ENCODE data around the gene ZNF24. TPM values are rescaled to one million over a fixed set of nuclear protein-coding genes. Genes with fewer than 3 reads are reported as not detected.

Gene ZNF24
- total and polyA plus RNA-seq, 2 of the 4 experiments (the other 2 are of a cell fraction) = 7.6 to 20.8 TPM

DNA sequence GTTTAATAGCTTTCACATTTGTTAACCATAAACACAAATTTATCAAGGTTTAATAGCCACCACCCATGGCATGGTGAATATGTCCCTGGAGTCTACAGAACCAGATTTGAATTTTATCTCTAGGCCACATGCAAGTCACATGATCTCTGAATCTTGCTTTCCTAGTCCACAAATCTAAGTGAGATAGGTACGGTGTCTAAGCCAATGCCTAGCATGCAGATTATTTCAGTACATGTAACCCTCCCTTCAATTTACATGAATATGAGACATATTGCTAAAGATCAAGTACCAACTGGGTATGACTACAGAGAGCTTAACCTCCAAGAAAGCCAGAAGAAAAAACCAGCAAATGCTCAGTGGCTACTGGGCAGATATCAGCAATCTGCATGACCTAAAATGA, 10.0 kb downstream of the ZNF24 start:
- in situ Hi-C loops (cut with MboI; ENCODE audit: low sequenced_read_pairs) = no loop called here
- TF ChIP-seq MXI1 (IDR thresholded peaks at IDR 0.05; ENCODE audit: borderline replicate concordance, low read depth, low read length) = no peak
- no peak for TF ChIP-seq POLR2A (IDR thresholded peaks at IDR 0.05; ENCODE audit: low read depth, low read length)
- TF ChIP-seq CHD1 (IDR thresholded peaks at IDR 0.05; ENCODE audit: low read depth, low read length) = no peak
- no peak for TF ChIP-seq CEBPB (IDR thresholded peaks at IDR 0.05; ENCODE audit: low read depth, low read length)
- TF ChIP-seq MAFK (IDR thresholded peaks at IDR 0.05; ENCODE audit: low read depth, low read length) = no peak
- TF ChIP-seq SMC3 (IDR thresholded peaks at IDR 0.05; ENCODE audit: low read depth, low read length) = no peak
- TF ChIP-seq RAD21 (IDR thresholded peaks at IDR 0.05; ENCODE audit: low read length) = no peak
- TF ChIP-seq FOS (IDR thresholded peaks at IDR 0.05; ENCODE audit: low read depth, low read length) = no peak
- TF ChIP-seq, protein P1, sequence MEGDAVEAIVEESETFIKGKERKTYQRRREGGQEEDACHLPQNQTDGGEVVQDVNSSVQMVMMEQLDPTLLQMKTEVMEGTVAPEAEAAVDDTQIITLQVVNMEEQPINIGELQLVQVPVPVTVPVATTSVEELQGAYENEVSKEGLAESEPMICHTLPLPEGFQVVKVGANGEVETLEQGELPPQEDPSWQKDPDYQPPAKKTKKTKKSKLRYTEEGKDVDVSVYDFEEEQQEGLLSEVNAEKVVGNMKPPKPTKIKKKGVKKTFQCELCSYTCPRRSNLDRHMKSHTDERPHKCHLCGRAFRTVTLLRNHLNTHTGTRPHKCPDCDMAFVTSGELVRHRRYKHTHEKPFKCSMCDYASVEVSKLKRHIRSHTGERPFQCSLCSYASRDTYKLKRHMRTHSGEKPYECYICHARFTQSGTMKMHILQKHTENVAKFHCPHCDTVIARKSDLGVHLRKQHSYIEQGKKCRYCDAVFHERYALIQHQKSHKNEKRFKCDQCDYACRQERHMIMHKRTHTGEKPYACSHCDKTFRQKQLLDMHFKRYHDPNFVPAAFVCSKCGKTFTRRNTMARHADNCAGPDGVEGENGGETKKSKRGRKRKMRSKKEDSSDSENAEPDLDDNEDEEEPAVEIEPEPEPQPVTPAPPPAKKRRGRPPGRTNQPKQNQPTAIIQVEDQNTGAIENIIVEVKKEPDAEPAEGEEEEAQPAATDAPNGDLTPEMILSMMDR (conservative IDR thresholded peaks at IDR 0.05; ENCODE audit: low read depth, low read length) = no peak
- no peak for TF ChIP-seq RCOR1 (IDR thresholded peaks at IDR 0.05; ENCODE audit: insufficient replicate concordance, low read length)
- TF ChIP-seq BHLHE40 (IDR thresholded peaks at IDR 0.05; ENCODE audit: low read depth, low read length) = no peak
- no peak for TF ChIP-seq RFX5 (IDR thresholded peaks at IDR 0.05; ENCODE audit: low read depth, low read length)
- TF ChIP-seq, protein P2, sequence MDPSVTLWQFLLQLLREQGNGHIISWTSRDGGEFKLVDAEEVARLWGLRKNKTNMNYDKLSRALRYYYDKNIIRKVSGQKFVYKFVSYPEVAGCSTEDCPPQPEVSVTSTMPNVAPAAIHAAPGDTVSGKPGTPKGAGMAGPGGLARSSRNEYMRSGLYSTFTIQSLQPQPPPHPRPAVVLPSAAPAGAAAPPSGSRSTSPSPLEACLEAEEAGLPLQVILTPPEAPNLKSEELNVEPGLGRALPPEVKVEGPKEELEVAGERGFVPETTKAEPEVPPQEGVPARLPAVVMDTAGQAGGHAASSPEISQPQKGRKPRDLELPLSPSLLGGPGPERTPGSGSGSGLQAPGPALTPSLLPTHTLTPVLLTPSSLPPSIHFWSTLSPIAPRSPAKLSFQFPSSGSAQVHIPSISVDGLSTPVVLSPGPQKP (IDR thresholded peaks at IDR 0.05; ENCODE audit: borderline replicate concordance, low read depth, low read length) = no peak
- TF ChIP-seq, protein P3, sequence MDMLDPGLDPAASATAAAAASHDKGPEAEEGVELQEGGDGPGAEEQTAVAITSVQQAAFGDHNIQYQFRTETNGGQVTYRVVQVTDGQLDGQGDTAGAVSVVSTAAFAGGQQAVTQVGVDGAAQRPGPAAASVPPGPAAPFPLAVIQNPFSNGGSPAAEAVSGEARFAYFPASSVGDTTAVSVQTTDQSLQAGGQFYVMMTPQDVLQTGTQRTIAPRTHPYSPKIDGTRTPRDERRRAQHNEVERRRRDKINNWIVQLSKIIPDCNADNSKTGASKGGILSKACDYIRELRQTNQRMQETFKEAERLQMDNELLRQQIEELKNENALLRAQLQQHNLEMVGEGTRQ (IDR thresholded peaks at IDR 0.05; ENCODE audit: low read depth, low read length) = no peak
- peaks cover 36% of the 10 kb centered on the region for H3K36me3 ChIP-seq (ENCODE audit: control insufficient read depth, insufficient read depth, low read length)

More for the DNA sequence above, 10.0 kb downstream of the ZNF24 start:
- POLR2A ChIA-PET (ENCODE audit: unreplicated experiment) = no interaction called here
- Histone ChIP-seq H3K27ac (ENCODE audit: insufficient read depth, low read length) (no peak overlapping the region), H2BK15ac (ENCODE audit: low read depth, low read length) (no peak overlapping the region), H3K4me1 (ENCODE audit: control insufficient read depth, insufficient read depth, low read length) (no peaks in the 10 kb centered on the region), H2AK9ac (replicated peaks; ENCODE audit: low read depth, low read length, poor library complexity) (no peak overlapping the region), H3K79me1 (ENCODE audit: low read depth in 1 of 2, low read length in 2 of 2) (peaks cover 18 to 31% of the 10 kb centered on the region in 2 experiments), H3K56ac (ENCODE audit: extremely low read depth, insufficient read depth, low read length) (no peak overlapping the region), H3K23ac (ENCODE audit: low read depth, low read length) (no peak overlapping the region), H4K91ac (ENCODE audit: insufficient read depth, low read depth, low read length) (no peak overlapping the region), H3K9me3 (ENCODE audit: control insufficient read depth, insufficient read depth, low read length) (no peaks in the 10 kb centered on the region), H3K9ac (ENCODE audit: low read depth, low read length) (no peak overlapping the region), H3K9me1 (ENCODE audit: insufficient read depth, low read length) (no peaks in the 10 kb centered on the region), H3K4me3 (ENCODE audit: insufficient read depth, low read depth, low read length) (no peak overlapping the region), H4K20me1 (ENCODE audit: insufficient read depth, low read length) (peaks cover 13% of the 10 kb centered on the region; the same call in 1 of the 2 replicates), H3K18ac (ENCODE audit: low read depth, low read length) (no peak overlapping the region), H2AK5ac (ENCODE audit: low read depth, low read length) (no peak overlapping the region), H3K27me3 (ENCODE audit: control insufficient read depth, insufficient read depth, low read length) (no peaks in the 10 kb centered on the region), H2AFZ (replicated peaks; ENCODE audit: low read length, poor library complexity) (no peak overlapping the region), H2BK120ac (ENCODE audit: low read depth, low read length) (no peak overlapping the region), H3K4ac (ENCODE audit: low read depth, low read length) (no peak overlapping the region), H3K4me2 (ENCODE audit: low read depth, low read length) (no peak overlapping the region), H2BK5ac (ENCODE audit: low read depth, low read length, poor library complexity, severe bottlenecking) (no peak overlapping the region), H3K14ac (replicated peaks; ENCODE audit: low read depth, low read length) (no peak overlapping the region), H2BK20ac (ENCODE audit: low read depth, low read length) (no peak overlapping the region), H4K8ac (ENCODE audit: low read depth in 2 of 2, low read length in 2 of 2) (no peak overlapping the region), H4K5ac (ENCODE audit: low read depth, low read length) (no peak overlapping the region)
- no TSS peak for BruUV-seq (replicated peaks)
- DNase-seq (no peak), ATAC-seq (ENCODE audit: low read depth) (no peak)
- CTCF ChIA-PET = no interaction called here
- intact Hi-C loops (cut with micrococcal nuclease) (no loop called here), dilution Hi-C loops (cut with HindIII; ENCODE audit: low sequenced_read_pairs, unreplicated experiment) (no loop called here)
- WGBS, 2 experiments (ENCODE audit: extremely low coverage in 2 of 2, insufficient read length in 1 of 2) = no CpG with 5 or more reads among the region's 1 CpG
